ENCODE measurements around the gene CCDC137. TPM values are rescaled to one million over a fixed set of nuclear protein-coding genes. Genes with fewer than 3 reads are reported as not detected.

CCDC137 gene
- total and polyA plus RNA-seq, 12 donors = 7.5 to 46.0 (median 15.3) TPM

DNA sequence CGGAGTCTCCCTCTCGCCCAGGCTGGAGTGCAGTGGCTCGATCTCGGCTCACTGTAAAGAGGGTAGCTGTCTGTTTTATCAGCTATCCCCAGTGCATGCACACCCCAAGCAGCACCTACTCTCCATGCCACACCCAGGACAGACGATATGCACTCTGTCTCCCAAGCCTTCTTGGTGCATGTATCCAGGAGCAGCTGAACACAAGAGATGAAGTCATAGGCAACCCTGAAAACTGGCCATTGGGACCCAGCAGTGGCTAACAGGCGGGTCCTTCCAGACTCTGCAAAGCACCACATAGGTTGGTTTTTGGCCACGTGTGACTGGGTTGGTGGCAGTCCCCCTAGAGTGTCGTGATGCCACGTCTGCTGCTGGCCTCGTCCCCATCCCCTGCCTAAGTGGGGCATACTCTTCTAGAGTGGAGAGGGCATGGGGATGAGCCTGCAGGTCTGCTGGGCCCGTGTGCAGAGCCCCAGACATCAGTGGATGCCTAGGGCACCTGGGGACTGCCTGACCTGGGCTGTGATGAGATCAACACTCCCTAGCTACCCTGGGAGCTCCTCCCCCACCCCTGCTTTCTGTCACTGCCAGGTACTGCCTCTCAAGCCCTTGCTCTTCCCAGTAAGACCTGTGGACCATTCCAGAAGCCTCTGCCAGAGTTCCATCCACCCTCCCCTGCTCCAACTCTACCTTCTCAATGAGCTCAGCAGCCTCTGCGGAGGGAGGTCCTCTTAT lies 19.5 kb upstream of the CCDC137 start:
- no peak for DNase-seq
- Histone ChIP-seq H3K9me3 (replicated peaks in 1 of 3) (no peaks in the 10 kb centered on the region), H3K4me1 (replicated peaks in 1 of 2) (no peaks in the 10 kb centered on the region), H3K27ac (no peak overlapping the region), H3K36me3 (replicated peaks in 1 of 2) (no peaks in the 10 kb centered on the region), H3K27me3 (peaks cover 30% of the 10 kb centered on the region), H3K4me3 (no peak overlapping the region)
- TF ChIP-seq, protein P1, sequence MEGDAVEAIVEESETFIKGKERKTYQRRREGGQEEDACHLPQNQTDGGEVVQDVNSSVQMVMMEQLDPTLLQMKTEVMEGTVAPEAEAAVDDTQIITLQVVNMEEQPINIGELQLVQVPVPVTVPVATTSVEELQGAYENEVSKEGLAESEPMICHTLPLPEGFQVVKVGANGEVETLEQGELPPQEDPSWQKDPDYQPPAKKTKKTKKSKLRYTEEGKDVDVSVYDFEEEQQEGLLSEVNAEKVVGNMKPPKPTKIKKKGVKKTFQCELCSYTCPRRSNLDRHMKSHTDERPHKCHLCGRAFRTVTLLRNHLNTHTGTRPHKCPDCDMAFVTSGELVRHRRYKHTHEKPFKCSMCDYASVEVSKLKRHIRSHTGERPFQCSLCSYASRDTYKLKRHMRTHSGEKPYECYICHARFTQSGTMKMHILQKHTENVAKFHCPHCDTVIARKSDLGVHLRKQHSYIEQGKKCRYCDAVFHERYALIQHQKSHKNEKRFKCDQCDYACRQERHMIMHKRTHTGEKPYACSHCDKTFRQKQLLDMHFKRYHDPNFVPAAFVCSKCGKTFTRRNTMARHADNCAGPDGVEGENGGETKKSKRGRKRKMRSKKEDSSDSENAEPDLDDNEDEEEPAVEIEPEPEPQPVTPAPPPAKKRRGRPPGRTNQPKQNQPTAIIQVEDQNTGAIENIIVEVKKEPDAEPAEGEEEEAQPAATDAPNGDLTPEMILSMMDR (IDR thresholded peaks at IDR 0.05) = no peak
- TF ChIP-seq POLR2A (IDR thresholded peaks at IDR 0.05) = no peak
- intact Hi-C loops (cut with DNase I) = no loop called here
- WGBS, 4 donors = 68 to 80% (median 74%) methylated on average over 6 to 12 of the region's 12 CpGs

DNA sequence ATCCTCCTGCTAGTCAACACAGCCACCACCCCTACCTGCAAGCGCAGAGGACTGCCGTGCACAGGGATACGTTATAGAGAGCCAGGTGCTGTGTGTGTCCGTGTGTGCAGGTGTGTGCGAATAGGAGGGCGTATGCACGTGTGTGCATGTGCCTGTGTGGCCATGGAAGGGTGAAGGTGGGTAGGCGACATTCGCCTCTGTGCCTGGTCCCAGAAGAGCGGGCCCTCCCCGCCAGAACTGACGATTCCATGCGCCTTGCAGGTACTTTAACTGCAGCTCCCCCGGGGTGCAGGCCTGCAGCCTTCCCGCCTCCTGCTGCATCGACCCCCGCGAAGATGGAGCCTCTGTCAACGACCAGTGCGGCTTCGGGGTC lies 18.9 kb upstream of the CCDC137 start:
- Histone ChIP-seq H3K27me3 (peaks cover 30% of the 10 kb centered on the region), H3K9me3 (replicated peaks in 1 of 3) (no peaks in the 10 kb centered on the region), H3K27ac (no peak overlapping the region), H3K4me3 (no peak overlapping the region), H3K4me1 (replicated peaks in 1 of 2) (no peaks in the 10 kb centered on the region), H3K36me3 (replicated peaks in 1 of 2) (no peaks in the 10 kb centered on the region)
- WGBS, 4 donors = 36 to 44% (median 40%) methylated on average over 12 to 21 of the region's 21 CpGs
- no peak for DNase-seq
- TF ChIP-seq, protein P1 (IDR thresholded peaks at IDR 0.05) = no peak
- TF ChIP-seq POLR2A (IDR thresholded peaks at IDR 0.05) = no peak
- intact Hi-C loops (cut with DNase I) = no loop called here

DNA sequence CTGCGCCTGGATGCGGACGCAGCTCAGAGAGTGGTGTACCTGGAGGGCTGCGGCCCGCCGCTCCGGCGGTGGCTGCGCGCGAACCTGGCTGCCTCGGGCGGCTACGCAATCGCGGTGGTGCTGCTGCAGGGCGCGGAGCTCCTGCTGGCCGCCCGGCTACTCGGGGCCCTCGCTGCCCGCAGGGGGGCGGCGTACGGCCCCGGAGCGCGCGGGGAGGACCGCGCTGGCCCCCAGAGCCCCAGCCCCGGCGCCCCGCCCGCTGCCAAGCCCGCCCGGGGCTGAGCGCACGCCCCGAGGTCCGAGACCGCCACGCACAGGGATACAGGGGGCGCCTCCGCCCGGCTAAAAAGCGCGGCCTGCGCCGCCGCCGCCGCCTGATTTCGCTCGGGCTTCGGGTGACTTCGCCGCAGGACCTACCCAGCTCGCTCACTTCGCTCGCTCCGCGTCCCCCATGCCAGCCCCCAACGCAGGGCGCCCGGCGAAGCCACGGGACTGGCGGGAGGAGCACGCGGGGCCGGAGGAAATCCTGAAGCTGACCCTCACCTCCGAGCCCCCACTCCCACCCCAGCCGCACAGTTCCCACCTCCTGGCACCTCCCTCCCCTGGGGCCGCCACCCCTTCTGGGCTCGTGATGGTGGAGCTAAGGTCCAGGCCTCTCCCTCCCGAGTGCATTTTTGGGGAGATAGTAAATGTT lies 18.4 kb upstream of the CCDC137 start:
- TF ChIP-seq, protein P1 (IDR thresholded peaks at IDR 0.05) = no peak
- TF ChIP-seq POLR2A (IDR thresholded peaks at IDR 0.05) = no peak
- WGBS, 4 donors = 9 to 29% (median 14%) methylated on average over 5 to 77 of the region's 78 CpGs
- no peaks in the 10 kb centered on the region for H3K9me3 ChIP-seq (replicated peaks in 1 of 3)
- H3K36me3 ChIP-seq (replicated peaks in 1 of 2) = no peaks in the 10 kb centered on the region
- no peak for DNase-seq
- no peak overlapping the region for H3K27ac ChIP-seq
- H3K27me3 ChIP-seq = peaks cover 30% of the 10 kb centered on the region
- H3K4me3 ChIP-seq = no peak overlapping the region
- intact Hi-C loops (cut with DNase I) = no loop called here
- H3K4me1 ChIP-seq (replicated peaks in 1 of 2) = no peaks in the 10 kb centered on the region

DNA sequence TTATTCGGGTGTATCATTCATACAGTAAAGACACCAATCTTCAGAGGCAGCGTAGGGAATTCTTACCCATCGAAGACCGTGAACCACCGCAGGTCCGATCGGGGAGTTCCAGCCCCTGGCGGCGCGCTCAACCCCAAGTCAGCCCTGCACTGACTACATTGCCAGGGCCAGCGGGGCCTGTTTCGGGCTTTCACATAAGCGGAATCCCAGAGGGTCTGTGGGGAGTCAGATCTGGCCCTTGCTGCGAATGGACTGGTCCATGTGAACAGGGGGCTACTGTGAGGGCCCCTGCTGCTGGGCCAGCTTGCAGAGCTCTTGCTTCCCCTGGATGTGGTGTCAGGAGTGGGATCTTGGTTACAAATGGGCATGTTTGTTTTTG lies 17.8 kb upstream of the CCDC137 start:
- 52 to 73% (median 60%) methylated on average over 12 to 14 of the region's 14 CpGs for WGBS, 4 donors
- no peak overlapping the region for H3K27ac ChIP-seq
- no peaks in the 10 kb centered on the region for H3K4me1 ChIP-seq (replicated peaks in 1 of 2)
- H3K9me3 ChIP-seq (replicated peaks in 1 of 3) = no peaks in the 10 kb centered on the region
- intact Hi-C loops (cut with DNase I) = no loop called here
- H3K36me3 ChIP-seq (replicated peaks in 1 of 2) = no peaks in the 10 kb centered on the region
- H3K4me3 ChIP-seq = no peak overlapping the region
- no peak for TF ChIP-seq POLR2A (IDR thresholded peaks at IDR 0.05)
- TF ChIP-seq, protein P1 (IDR thresholded peaks at IDR 0.05) = no peak
- H3K27me3 ChIP-seq = peaks cover 30% of the 10 kb centered on the region
- DNase-seq = no peak
